Thyroid gland (tissue), 4 donors: ENCODE results near the gene PCTP. TPM values are rescaled to one million over a fixed set of nuclear protein-coding genes. Genes with fewer than 3 reads are reported as not detected.
A peak's percentile ranks its signal among the peaks of the same experiment; 100 is the strongest.

Experiments
- DNase-seq, 2 donors: peaks; one replicate each; pipeline ENCODE4 v3.0.0-alpha.2; 2019
- H3K27ac ChIP-seq, 3 donors: fragments of 200-600 bp; sonication (generic); 1 replicate in 2 of 3; 2 replicates in 1 of 3; pipeline ENCODE4 v1.5.1; 2016 to 2019; ENCODE audit warnings: mild to moderate bottlenecking in 1 of 3, moderate library complexity in 1 of 3
- H3K27me3 ChIP-seq: fragments of 200-600 bp; sonication (generic); one replicate; pipeline ENCODE4 v1.5.1; 2019
- H3K36me3 ChIP-seq, 2 donors: fragments of 200-600 bp; sonication (generic); one replicate each; pipeline ENCODE4 v1.5.1; 2016 to 2019
- H3K4me1 ChIP-seq, 2 donors: fragments of 200-600 bp; sonication (generic); one replicate each; pipeline ENCODE4 v1.5.1; 2017 to 2019
- H3K4me3 ChIP-seq, 3 donors: fragments of 200-600 bp; sonication (generic); replicated peaks in 1 of 3; 1 replicate in 2 of 3; 2 replicates in 1 of 3; pipeline ENCODE4 v1.5.1; 2016; ENCODE audit warnings: mild to moderate bottlenecking in 1 of 3
- H3K9me3 ChIP-seq: fragments of 200-600 bp; sonication (generic); one replicate; pipeline ENCODE4 v1.5.1; 2017
- CTCF ChIP-seq, 6 experiments: fragments of 200-600 bp in 3 of 6; fragments of 450-650 bp in 3 of 6; sonication (generic) in 3 of 6; IDR thresholded peaks; one replicate each; pipeline ENCODE4 v1.5.1; 2016 to 2019; ENCODE audit warnings: antibody characterized with exemption in 6 of 6, mild to moderate bottlenecking in 2 of 6, inconsistent platforms in 1 of 6, moderate library complexity in 1 of 6
- POLR2A ChIP-seq, 2 donors: fragments of 450-650 bp; IDR thresholded peaks; one replicate each; pipeline ENCODE4 v1.6.1; 2017; ENCODE audit warnings: antibody characterized with exemption in 2 of 2, mild to moderate bottlenecking in 2 of 2, moderate library complexity in 1 of 2
- WGBS, 2 donors: methylation state at CpG; one replicate each; pipeline ENCODE4 v1.1.5; 2017; 5-methylcytosine and 5-hydroxymethylcytosine counted together
- intact Hi-C: fragments of 100-400 bp; cut with DNase I; formaldehyde crosslinking; loops from one replicate; pipeline ENCODE4 v1.15.1; 2023
- total RNA-seq, 4 donors: library from RNA; depleted of rRNA; stranded (reverse); fragments of >200 nt; gene quantifications; one replicate each; pipeline ENCODE4 v1.2.3, GENCODE V29; 2016

Gene PCTP
- total RNA-seq, 4 donors from 2014 or later = 13.7 to 17.2 (median 14.8) TPM

GRCh38 chr17:55735731-55736405, 15.0 kb upstream of the PCTP start:
- DNase-seq = peak; percentile 28 to 42
- Histone ChIP-seq H3K4me1 (peaks cover 9 to 19% of the 10 kb centered on the region in 2 donors), H3K27me3 (no peaks in the 10 kb centered on the region), H3K27ac (no peak overlapping the region), H3K4me3 (no peak overlapping the region), H3K36me3 (no peaks in the 10 kb centered on the region), H3K9me3 (no peaks in the 10 kb centered on the region)
- 37 to 38% methylated on average over 5 of the region's 5 CpGs for WGBS, 2 donors
- intact Hi-C loops = no loop called here
- TF ChIP-seq POLR2A (IDR thresholded peaks at IDR 0.05) (no peak), CTCF (IDR thresholded peaks at IDR 0.05) (peak; percentile 35 to 64 (median 60))

GRCh38 chr17:55737976-55738501, 12.8 kb upstream of the PCTP start:
- Histone ChIP-seq H3K36me3 (no peaks in the 10 kb centered on the region), H3K4me3 (no peak overlapping the region), H3K9me3 (no peaks in the 10 kb centered on the region), H3K27me3 (no peaks in the 10 kb centered on the region), H3K4me1 (peaks cover 4 to 9% of the 10 kb centered on the region in 2 donors), H3K27ac (no peak overlapping the region)
- no peak for TF ChIP-seq CTCF (IDR thresholded peaks at IDR 0.05)
- TF ChIP-seq POLR2A (IDR thresholded peaks at IDR 0.05) = no peak
- intact Hi-C loops = no loop called here
- 93% methylated on average over 4 of the region's 4 CpGs for WGBS, 2 donors
- no peak for DNase-seq

- 88% methylated on average over 10 of the region's 10 CpGs for WGBS, 2 donors
- Histone ChIP-seq H3K36me3 (no peaks in the 10 kb centered on the region), H3K4me3 (no peak overlapping the region), H3K9me3 (no peaks in the 10 kb centered on the region), H3K27me3 (no peaks in the 10 kb centered on the region), H3K27ac (no peak overlapping the region), H3K4me1 (no peaks in the 10 kb centered on the region)
- TF ChIP-seq CTCF (IDR thresholded peaks at IDR 0.05) (no peak), POLR2A (IDR thresholded peaks at IDR 0.05) (no peak)
- intact Hi-C loops = no loop called here
- DNase-seq = no peak
These were observed 10.1 kb upstream of the PCTP start for GRCh38 chr17:55740511-55741355.

- H3K36me3 ChIP-seq = no peaks in the 10 kb centered on the region
- H3K27me3 ChIP-seq = no peaks in the 10 kb centered on the region
- TF ChIP-seq CTCF (IDR thresholded peaks at IDR 0.05) (no peak), POLR2A (IDR thresholded peaks at IDR 0.05) (no peak)
- no peak overlapping the region for H3K27ac ChIP-seq
- WGBS, 2 donors = 93 to 95% methylated on average over 3 of the region's 3 CpGs
- no peak for DNase-seq
- no peak overlapping the region for H3K4me3 ChIP-seq
- H3K9me3 ChIP-seq = no peaks in the 10 kb centered on the region
- intact Hi-C loops = no loop called here
- H3K4me1 ChIP-seq = no peaks in the 10 kb centered on the region
These were observed 9.5 kb upstream of the PCTP start for GRCh38 chr17:55741356-55741700.
